Measurements from ENCODE around the gene STAC.

The STAC gene

GRCh38 chr3:36595511-36595910 is 215.2 kb downstream of the STAC start:
- DNase-seq (ENCODE audit: low spot score), result no peak

- DNase-seq (ENCODE audit: low spot score), result no peak
Measured at GRCh38 chr3:36596419-36596818, 216.1 kb downstream of the STAC start.

GRCh38 chr3:36597422-36597821 is 217.1 kb downstream of the STAC start:
- no peak for DNase-seq (ENCODE audit: low spot score)

All from CD4-positive, alpha-beta T cell treated with Interleukin-15 for 4 hours (primary cell).